Spinal cord (tissue), 10 donors: Measurements from ENCODE around the gene EBI3. TPM values are rescaled to one million over a fixed set of nuclear protein-coding genes. Genes with fewer than 3 reads are reported as not detected.

Experiments
- DNase-seq, 6 donors: peaks; one replicate each; pipeline versions ENCODE4 v3.0.0 to v3.0.0-alpha.2; 2013 to 2015; ENCODE audit warnings: low spot score in 6 of 6, low read depth in 4 of 6
- H3K27ac ChIP-seq: one replicate; pipeline ENCODE4 v1.5.1; 2013; ENCODE audit warnings: low read depth, low read length, control low read depth
- H3K27me3 ChIP-seq: one replicate; pipeline ENCODE4 v1.6.1; 2013; ENCODE audit warnings: low read length; ENCODE audit not compliant: control insufficient read depth, insufficient read depth
- H3K36me3 ChIP-seq: one replicate; pipeline ENCODE4 v1.6.1; 2013; ENCODE audit warnings: low read length; ENCODE audit not compliant: control insufficient read depth, insufficient read depth
- H3K4me1 ChIP-seq: one replicate; pipeline ENCODE4 v1.6.1; 2013; ENCODE audit warnings: low read length; ENCODE audit not compliant: control insufficient read depth, insufficient read depth
- H3K4me3 ChIP-seq: one replicate; pipeline ENCODE4 v1.5.1; 2013; ENCODE audit warnings: low read depth, low read length, control low read depth
- H3K9me3 ChIP-seq: one replicate; pipeline ENCODE4 v1.6.1; 2013; ENCODE audit warnings: low read length; ENCODE audit not compliant: control insufficient read depth, insufficient read depth
- WGBS: methylation state at CpG from one replicate; pipeline ENCODE4 v1.1.5; 2013; ENCODE audit warnings: missing lambda C conversion rate; ENCODE audit not compliant: insufficient coverage; 5-methylcytosine and 5-hydroxymethylcytosine counted together
- polyA plus RNA-seq, 2 donors: library from polyadenylated mRNA; unstranded; fragments of 120-200 nt; gene quantifications; one replicate each; pipeline ENCODE4 v1.2.1, GENCODE V29; 2013; ENCODE audit not compliant: insufficient read length in 2 of 2
- total RNA-seq, 2 donors: library from RNA; depleted of rRNA in 1 of 2; stranded (reverse); fragments of 120-200 nt in 1 of 2; fragments of >200 nt in 1 of 2; gene quantifications; one replicate each; pipeline versions ENCODE4 v1.2.3 to v1.2.4, GENCODE V29; 2013 to 2014
- donor health status: healthy.

Gene EBI3
- total and polyA plus RNA-seq, 4 donors, result 0.69 to 1.6 (median 0.83) TPM

DNA sequence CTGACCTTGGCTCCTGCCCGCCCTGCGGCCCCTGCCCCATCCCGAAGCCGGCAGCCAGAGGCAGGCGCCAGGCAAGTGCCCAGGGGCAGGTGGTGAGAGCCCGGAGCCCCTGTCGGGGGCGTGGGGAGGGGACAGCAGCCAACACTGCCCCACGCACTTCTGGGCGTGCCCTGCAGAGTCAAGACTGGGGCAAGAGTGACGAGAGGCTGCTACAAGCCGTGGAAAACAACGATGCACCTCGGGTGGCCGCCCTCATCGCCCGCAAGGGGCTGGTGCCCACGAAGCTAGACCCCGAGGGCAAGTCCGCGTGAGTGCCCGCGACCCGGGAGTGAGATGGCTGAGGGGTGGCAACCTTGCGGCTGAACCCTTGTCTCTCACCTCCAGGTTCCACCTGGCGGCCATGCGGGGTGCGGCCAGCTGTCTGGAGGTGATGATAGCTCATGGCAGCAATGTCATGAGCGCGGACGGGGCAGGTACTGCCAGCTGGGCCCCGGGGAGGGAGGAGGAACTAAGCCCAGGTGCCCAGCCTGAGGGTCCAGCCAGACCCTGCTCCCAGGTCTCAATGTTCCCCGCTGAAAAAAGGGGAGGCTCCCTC, 29.5 kb upstream of the EBI3 start:
- no peaks in the 10 kb centered on the region for H3K9me3 ChIP-seq
- no peak for DNase-seq
- WGBS, result 81% methylated on average over 33 of the region's 33 CpGs
- H3K36me3 ChIP-seq, result no peaks in the 10 kb centered on the region
- peaks cover 5% of the 10 kb centered on the region for H3K4me1 ChIP-seq
- H3K27me3 ChIP-seq, result peaks cover 17% of the 10 kb centered on the region
- H3K4me3 ChIP-seq, result no peak overlapping the region
- H3K27ac ChIP-seq, result no peak overlapping the region

DNA sequence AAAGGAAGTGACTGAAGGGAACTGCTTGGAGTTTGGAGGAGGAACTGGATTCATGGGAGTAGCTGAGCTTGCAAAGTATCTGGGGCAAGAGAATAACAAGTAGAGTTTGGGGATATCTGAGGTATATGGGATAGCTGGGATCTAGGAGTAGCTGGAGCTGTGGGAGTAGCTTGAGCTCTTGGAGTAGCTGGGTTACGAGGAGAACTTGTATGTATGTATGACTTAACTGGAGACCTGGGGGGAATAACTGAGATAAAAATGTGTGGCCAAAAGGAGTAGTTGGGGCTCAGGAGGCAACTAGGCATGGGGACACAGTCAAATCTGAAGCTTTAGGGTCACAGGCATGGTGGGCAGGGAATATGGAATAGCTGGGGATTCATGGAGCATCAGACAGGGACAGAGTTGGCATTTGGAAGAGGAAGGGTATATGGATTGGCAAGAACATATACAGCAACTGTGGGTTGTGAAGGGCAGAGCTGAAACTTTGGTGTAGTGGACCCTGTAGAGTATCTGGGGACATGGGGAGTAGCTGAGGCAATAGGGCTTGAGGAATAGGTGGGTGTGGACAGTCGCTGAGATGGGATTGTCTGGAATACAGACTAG, 28.3 kb upstream of the EBI3 start:
- Histone ChIP-seq H3K4me1 (peaks cover 5% of the 10 kb centered on the region), H3K4me3 (no peak overlapping the region), H3K36me3 (no peaks in the 10 kb centered on the region), H3K9me3 (no peaks in the 10 kb centered on the region), H3K27me3 (peaks cover 17% of the 10 kb centered on the region), H3K27ac (no peak overlapping the region)
- 67% methylated on average over 2 of the region's 2 CpGs for WGBS
- DNase-seq, result no peak

DNA sequence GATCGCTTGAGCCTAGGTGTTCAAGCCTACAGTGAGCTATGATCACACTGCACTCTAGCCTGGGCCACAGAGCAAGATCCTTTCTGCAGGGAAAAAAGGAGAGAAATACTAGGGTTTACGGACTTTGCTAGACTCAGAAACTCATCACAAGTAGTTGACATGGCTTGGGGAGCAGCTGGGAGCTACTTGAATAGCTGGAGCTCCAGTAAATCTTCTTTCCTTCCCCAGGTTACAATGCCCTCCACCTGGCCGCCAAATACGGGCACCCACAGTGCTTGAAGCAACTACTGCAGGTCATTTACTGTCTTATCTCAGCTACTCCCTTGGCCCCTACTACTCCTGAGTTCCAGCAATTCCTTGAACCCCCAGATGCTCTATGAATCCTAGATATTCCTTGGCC, 27.5 kb upstream of the EBI3 start:
- H3K36me3 ChIP-seq, result no peaks in the 10 kb centered on the region
- WGBS, result 95% methylated on average over 3 of the region's 4 CpGs
- H3K27me3 ChIP-seq, result peaks cover 17% of the 10 kb centered on the region
- H3K27ac ChIP-seq, result no peak overlapping the region
- peaks cover 5% of the 10 kb centered on the region for H3K4me1 ChIP-seq
- no peaks in the 10 kb centered on the region for H3K9me3 ChIP-seq
- no peak overlapping the region for H3K4me3 ChIP-seq
- DNase-seq, result no peak

DNA sequence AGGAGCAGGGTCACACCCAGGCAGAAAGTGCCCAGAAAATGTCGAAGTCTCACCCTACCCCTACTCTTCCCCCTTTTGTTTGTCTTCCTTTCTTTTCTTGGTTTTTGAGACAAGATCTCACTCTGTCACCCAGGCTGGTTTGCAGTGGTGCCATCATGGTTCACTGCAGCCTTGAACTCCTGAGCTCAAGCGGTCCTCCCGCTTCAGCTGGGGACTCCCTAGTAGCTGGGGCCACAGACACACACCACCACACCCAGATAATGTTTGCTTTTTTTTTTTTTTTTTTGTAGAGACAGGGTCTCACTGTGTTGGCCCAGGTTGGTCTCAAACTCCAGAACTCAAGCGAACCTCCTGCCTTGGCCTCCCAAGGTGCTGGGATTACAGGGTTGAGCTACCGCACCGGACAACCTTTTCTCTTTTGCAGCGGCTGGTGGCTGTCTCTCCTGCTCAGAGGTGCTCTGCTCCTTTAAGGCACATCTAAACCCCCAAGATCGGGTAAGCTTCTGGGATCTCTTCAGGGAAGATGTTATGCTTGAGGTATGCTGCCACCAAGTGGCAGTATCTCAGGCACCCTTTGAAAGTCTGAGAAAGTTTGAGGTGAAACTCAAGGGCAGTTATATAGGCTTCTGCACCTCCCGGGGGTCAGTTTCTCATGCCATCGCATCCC, 22.4 kb upstream of the EBI3 start:
- WGBS, result 100% methylated on average over 6 of the region's 10 CpGs
- peaks cover 5% of the 10 kb centered on the region for H3K4me1 ChIP-seq
- no peak overlapping the region for H3K27ac ChIP-seq
- H3K36me3 ChIP-seq, result peaks cover 12% of the 10 kb centered on the region
- H3K27me3 ChIP-seq, result no peaks in the 10 kb centered on the region
- DNase-seq, result peak in 1 of 6 donors; percentile 19
- H3K4me3 ChIP-seq, result no peak overlapping the region
- no peaks in the 10 kb centered on the region for H3K9me3 ChIP-seq

DNA sequence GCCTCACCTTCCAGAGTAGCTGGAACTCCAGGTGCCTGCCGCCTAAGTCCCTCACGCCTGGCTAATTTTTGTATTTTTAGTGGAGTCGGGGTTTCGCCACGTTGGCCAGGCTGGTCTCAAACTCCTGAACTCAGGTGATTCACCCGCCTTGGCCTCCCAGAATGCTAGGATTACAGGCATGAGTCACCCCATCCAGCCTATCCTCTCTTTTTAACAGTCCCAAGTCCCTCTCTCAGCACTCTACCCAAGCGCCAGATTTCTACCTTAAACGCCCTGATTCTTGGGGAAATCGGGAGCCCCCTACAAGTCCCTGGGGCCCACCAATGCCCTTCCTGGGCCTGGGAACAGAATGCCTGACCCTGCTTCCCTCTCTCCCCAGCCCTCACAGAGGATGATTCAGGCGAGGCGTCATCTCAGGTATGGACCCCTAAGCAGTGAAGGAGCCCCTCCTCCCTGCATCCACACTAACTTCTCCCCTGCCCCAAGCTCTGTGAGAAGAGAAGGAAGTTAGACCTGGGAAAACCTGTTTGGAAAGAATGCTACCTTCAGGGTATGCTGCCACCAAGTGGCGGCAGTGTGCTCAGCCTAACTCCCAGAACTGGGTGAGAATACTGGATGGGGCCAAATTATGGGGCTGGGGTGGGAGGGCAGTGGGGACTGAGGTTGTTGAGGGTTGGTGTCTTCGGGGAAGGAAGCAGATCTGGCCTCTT, 20.8 kb upstream of the EBI3 start:
- Histone ChIP-seq H3K36me3 (peaks cover 12% of the 10 kb centered on the region), H3K27me3 (no peaks in the 10 kb centered on the region), H3K4me3 (no peak overlapping the region), H3K4me1 (peaks cover 5% of the 10 kb centered on the region), H3K27ac (no peak overlapping the region), H3K9me3 (no peaks in the 10 kb centered on the region)
- 81% methylated on average over 10 of the region's 13 CpGs for WGBS
- DNase-seq, result peak in 1 of 6 donors; percentile 53

DNA sequence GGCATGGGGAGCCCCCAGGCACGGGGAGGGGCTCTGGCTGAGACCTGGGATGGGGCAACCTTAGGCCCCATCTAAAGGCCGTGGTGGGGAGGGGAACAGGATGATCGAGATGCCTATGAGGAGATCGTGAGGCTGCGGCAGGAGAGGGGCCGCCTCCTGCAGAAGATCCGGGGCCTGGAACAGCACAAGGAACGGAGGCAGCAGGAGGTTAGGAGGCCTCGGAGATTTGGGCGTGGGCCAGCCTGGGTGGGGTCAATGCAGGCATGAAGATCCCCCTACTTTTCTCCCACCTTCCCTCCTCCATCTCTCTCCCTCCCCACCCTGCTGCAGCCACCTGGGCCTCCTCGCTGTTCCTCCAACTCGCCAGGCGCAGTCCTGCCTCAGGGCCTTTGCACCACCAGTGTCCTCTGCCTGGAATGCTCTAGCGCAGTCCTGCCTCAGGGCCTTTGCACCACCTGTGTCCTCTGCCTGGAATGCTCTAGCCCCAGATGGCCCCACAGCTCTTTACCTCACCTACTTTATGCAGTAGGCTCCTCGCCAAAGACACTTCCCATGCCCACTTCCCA, 19.1 kb upstream of the EBI3 start:
- no peaks in the 10 kb centered on the region for H3K4me1 ChIP-seq
- H3K9me3 ChIP-seq, result no peaks in the 10 kb centered on the region
- no peak overlapping the region for H3K27ac ChIP-seq
- WGBS, result 81% methylated on average over 15 of the region's 15 CpGs
- no peak overlapping the region for H3K4me3 ChIP-seq
- peaks cover 12% of the 10 kb centered on the region for H3K36me3 ChIP-seq
- DNase-seq, result no peak
- no peaks in the 10 kb centered on the region for H3K27me3 ChIP-seq

DNA sequence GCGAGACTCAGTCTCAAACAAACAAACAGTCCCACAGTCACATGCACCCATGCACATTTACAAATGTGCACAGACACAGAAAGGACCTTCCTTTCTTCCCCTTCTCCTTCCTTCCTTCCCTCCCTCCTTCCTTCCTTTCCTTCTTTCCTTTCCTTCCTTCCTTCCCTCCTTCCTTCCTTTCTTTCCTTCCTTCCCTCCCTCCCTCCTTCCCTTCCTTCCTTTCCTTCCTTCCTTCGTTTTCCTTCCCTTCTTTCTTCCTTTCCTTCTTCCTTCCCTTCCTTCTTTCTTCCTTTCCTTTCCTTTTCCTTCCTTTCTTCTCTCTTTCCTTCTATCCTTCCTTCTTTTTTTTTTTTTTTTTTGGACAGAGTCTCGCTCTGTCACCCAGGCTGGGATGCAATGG, 16.2 kb upstream of the EBI3 start:
- H3K4me1 ChIP-seq, result no peaks in the 10 kb centered on the region
- no peaks in the 10 kb centered on the region for H3K27me3 ChIP-seq
- H3K4me3 ChIP-seq, result no peak overlapping the region
- H3K9me3 ChIP-seq, result no peaks in the 10 kb centered on the region
- 83% methylated on average over 2 of the region's 3 CpGs for WGBS
- H3K36me3 ChIP-seq, result peaks cover 13% of the 10 kb centered on the region
- DNase-seq, result no peak
- H3K27ac ChIP-seq, result no peak overlapping the region

DNA sequence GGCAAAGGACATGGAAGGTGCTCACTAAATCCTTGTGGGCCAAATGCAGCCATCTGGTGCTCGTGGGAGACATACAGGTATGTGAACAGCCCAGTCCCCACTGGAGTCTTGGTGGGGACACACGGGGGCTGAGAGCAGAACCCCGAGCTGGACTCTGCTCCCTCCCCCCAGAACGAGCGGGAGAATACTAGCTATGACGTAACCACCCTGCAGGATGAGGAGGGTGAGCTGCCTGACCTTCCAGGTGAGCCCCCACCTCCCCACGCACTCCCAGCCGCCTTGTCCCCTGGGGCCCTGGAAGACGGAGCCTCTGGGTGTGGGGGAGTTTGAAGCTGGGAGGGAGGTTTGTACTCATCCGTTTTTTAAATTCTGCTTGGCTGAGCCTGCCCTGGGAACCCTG, 13.5 kb upstream of the EBI3 start:
- Histone ChIP-seq H3K4me1 (no peaks in the 10 kb centered on the region), H3K27me3 (no peaks in the 10 kb centered on the region), H3K36me3 (peaks cover 7% of the 10 kb centered on the region), H3K4me3 (no peak overlapping the region), H3K9me3 (no peaks in the 10 kb centered on the region), H3K27ac (no peak overlapping the region)
- 62% methylated on average over 2 of the region's 10 CpGs for WGBS
- DNase-seq, result no peak

DNA sequence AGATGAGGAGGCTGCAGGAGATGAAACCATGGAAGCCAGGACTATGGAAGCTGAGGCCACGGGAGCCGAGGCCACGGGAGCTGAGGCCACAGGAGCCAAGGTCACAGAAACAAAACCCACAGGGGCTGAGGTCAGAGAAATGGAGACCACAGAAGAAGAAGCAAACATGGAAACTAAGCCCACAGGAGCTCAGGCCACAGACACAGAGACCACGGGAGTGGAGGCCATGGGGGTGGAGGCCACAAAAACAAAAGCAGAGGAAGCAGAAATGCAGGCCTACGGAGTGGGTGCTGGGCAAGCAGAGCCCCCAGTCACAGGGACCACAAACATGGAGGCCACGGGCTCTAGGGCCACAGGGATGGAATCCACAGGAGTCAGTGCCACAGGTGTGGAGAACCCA, 12.5 kb upstream of the EBI3 start:
- Histone ChIP-seq H3K9me3 (no peaks in the 10 kb centered on the region), H3K36me3 (peaks cover 7% of the 10 kb centered on the region), H3K27ac (no peak overlapping the region), H3K4me1 (no peaks in the 10 kb centered on the region), H3K27me3 (no peaks in the 10 kb centered on the region), H3K4me3 (no peak overlapping the region)
- WGBS, result 75% methylated on average over 6 of the region's 6 CpGs
- DNase-seq, result no peak
